ENCODE data around the gene LCN9.

- TF ChIP-seq TAF1 (IDR thresholded peaks at IDR 0.05; ENCODE audit: borderline replicate concordance, insufficient read depth, low read length), result no peak
- TF ChIP-seq POLR2AphosphoS5 (IDR thresholded peaks at IDR 0.05; ENCODE audit: low read depth, low read length), result no peak
- no peak for TF ChIP-seq REST (IDR thresholded peaks at IDR 0.05; ENCODE audit: insufficient read depth in 1 of 2, low read depth in 2 of 2, low read length in 2 of 2)
- TF ChIP-seq SIN3A (IDR thresholded peaks at IDR 0.05; ENCODE audit: borderline replicate concordance, insufficient read depth, low read length), result no peak
- no peak for TF ChIP-seq FOXP2 (optimal IDR thresholded peaks at IDR 0.05; ENCODE audit: borderline replicate concordance, extremely low read depth, extremely low read length, insufficient read depth)
Observed at GRCh38 chr9:135669616-135670285, 6.6 kb downstream of the LCN9 start.
